GM19468 (cell line): ENCODE results near the gene ERCC2.

ENCODE experiments used
- ATAC-seq: cut with Tn5 transposase; IDR thresholded peaks from one replicate; pipeline ENCODE4 v1.9.1; 2021; ENCODE audit warnings: mild to moderate bottlenecking, moderate library complexity, moderate number of reproducible peaks; ENCODE audit not compliant: unreplicated experiment; ENCODE audit errors: extremely low read depth

The ERCC2 gene

DNA sequence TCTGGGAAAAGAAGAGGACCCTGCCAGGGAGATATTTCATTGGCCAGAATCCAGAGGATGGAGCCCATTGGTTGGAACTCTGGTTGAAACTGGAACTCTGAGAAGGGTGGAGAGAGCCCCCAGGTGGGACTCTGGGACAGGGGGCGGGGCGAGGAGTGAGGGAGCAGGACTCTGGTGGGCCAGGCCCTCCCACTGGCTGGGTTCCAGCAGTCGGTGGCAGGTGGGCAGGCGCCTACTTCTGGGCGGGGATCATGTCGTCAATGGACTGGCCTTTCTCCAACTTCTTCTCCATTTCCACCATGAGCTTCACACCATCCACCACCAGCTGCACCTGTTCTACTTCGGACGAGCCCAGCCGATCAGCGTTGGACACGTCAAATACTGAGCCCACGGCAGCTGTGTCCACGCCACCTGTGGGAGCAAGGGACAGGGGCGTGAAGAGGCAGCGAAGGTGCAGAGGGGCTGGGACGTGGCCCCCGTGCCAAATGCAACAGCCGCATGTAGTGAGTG is 63.8 kb downstream of the ERCC2 start:
- no peak for ATAC-seq

DNA sequence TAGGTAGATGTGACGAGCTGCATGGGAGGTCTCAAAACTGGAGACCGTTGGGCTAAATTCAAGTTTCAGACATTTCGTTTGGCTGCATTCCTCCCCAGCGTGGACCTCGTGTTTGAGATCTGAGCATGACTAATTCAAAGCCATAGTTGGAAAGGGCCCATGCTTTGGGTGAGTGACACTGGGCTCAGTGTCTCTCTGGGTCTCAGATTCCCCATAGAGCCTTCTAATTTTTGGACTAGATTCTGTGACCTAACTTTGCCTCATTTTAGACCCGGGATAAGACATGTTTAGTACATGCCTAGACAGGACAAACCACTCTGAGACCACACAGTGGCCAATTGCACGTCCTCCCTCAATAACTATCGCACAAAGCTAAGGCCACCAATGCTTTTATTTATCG is 64.3 kb downstream of the ERCC2 start:
- no peak for ATAC-seq

DNA sequence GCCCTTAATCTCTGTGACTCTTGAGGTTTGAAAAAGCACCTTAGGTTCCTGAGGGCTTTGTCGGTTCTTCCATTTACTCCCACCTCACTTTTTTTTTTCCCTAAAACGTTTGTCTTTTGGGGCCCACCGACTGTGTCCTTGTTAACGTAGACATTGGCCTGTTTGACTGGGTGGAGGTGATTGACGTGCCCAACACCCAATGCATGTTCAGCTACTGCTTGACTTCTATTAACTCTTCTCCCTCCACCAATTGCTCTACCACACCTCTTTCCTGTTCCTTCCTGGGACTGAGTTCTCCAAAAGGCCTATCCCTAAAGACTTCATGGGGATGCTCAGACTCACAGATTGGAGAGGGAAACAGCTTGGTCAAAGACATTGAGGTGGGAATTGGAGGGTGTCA is 65.0 kb downstream of the ERCC2 start:
- no peak for ATAC-seq

DNA sequence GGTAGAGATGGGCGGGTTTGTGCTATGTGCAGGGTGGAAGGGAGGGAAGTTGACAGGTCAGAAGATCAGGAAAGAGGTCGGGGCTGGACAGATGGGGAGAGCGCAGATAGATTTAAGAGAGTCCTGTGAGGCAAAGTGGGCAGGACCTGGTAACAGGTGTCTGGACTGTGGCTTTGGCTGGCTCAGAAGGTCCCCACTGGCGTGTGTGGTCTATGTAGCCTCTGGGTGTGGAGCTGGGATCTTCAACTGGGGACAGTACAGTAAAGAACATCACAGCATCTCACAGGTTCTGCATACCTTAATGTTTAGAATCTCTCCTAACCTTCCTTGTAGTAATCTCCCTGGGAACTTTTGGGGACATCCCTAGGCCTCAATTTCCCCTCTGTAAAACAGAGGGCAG is 65.4 kb downstream of the ERCC2 start:
- no peak for ATAC-seq

DNA sequence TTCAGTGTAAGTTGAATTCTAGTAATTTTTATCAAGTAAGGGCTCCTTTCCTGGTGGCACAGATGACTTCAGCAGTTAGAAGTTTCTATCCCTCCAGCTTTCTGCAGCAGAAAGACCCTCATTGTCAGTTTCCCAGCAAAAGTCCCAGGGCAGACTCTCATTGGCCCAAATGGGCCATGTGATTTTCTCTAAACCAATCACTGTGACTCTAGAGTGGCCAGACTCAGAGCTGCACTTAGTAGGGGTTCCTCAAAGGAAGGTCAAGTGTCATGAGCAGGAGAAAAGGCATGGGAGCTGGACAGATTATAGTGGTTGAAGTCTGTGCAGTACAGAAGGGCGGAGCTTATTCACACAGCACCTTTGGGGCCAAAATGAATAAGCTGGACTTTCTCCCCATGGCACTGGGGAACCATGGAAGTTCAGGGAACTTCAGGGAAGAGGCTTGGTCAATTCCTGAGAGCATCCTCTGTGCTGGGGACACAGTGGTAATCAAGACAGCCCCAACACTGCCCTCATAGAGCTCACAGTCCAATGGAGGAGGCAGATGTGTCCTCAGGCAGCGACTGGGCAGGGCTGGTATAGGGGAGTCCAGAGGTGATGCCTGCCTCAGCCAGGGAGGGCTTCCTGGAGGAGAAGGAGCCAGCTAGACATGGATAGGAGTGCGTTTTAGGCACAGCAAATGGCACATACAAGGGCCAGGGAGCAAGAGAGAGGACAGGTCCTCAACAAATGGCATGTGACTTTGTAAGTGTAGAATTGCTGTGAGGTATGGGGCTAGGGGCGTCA is 66.0 kb downstream of the ERCC2 start:
- ATAC-seq = no peak

DNA sequence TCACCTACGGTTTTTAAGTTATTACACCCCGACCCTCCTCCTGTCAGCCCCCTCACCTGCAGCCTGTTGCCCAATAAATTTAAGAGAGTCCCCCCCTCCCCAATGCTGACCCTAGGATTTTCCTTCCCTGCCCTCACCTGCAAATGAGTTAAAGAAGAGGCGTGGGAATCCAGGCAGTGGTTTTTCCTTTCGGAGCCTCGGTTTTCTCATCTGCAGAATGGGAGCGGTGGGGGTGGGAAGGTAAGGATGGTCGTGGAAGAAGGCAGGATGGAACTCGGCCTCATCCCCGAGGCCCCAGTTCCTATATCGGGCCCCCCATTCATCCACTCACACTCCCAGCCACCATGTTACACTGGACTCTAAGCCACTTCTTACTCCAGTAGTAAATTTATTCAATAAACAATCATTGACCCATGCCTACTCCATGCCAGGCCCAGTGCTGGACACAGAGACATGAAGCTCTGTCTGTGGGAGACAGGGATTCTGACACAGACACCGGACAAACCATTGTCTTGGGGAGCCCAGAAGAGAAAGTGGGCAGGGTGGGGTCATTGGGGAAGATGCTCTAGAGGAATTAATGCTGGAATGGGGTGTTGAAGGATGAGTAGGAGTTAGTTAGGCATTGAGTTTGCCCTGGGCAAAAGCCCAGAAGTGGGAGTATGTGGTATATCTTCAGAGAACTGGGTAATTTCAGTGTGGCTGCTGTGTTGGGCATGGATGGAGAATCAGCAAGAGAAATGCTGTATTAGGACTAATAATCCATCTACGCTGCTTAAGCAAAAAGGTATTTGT is 66.9 kb downstream of the ERCC2 start:
- ATAC-seq = no peak

DNA sequence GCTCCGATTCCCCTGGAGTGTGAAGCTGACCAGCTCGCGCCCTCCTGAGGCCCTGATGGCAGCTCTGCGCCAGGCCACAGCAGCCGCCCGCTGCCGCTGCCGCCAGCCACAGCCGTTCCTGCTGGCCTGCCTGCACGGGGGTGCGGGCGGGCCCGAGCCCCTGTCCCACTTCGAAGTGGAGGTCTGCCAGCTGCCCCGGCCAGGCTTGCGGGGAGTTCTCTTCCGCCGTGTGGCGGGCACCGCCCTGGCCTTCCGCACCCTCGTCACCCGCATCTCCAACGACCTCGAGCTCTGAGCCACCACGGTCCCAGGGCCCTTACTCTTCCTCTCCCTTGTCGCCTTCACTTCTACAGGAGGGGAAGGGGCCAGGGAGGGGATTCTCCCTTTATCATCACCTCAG is 68.0 kb downstream of the ERCC2 start:
- no peak for ATAC-seq
